Measurements from ENCODE around the gene KSR1. TPM values are rescaled to one million over a fixed set of nuclear protein-coding genes. Genes with fewer than 3 reads are reported as not detected.

The KSR1 gene
- total and polyA plus RNA-seq, 10 of the 15 experiments (the other 5 are each of a cell fraction or from before 2014, with no cell fraction given): 0.97 to 66.6 (median 22.9) TPM

GRCh38 chr17:27666831-27667560 lies 210.7 kb downstream of the KSR1 start:
- no peak overlapping the region for H2AFZ ChIP-seq (ENCODE audit: control insufficient read depth, low read depth, low read length)
- no peak for TF ChIP-seq MTA2 (IDR thresholded peaks at IDR 0.05; ENCODE audit: low read depth)
- no peak for TF ChIP-seq SMAD1 (IDR thresholded peaks at IDR 0.05; ENCODE audit: low read depth, partially characterized antibody)
- TF ChIP-seq SMAD5 (IDR thresholded peaks at IDR 0.05; ENCODE audit: low read depth): no peak
- no peak for TF ChIP-seq SUPT20H (IDR thresholded peaks at IDR 0.05; ENCODE audit: borderline replicate concordance, control insufficient read depth, low read depth, low read length)
- TF ChIP-seq RUNX3 (IDR thresholded peaks at IDR 0.05; ENCODE audit: low read length): no peak
- TF ChIP-seq, protein P1, sequence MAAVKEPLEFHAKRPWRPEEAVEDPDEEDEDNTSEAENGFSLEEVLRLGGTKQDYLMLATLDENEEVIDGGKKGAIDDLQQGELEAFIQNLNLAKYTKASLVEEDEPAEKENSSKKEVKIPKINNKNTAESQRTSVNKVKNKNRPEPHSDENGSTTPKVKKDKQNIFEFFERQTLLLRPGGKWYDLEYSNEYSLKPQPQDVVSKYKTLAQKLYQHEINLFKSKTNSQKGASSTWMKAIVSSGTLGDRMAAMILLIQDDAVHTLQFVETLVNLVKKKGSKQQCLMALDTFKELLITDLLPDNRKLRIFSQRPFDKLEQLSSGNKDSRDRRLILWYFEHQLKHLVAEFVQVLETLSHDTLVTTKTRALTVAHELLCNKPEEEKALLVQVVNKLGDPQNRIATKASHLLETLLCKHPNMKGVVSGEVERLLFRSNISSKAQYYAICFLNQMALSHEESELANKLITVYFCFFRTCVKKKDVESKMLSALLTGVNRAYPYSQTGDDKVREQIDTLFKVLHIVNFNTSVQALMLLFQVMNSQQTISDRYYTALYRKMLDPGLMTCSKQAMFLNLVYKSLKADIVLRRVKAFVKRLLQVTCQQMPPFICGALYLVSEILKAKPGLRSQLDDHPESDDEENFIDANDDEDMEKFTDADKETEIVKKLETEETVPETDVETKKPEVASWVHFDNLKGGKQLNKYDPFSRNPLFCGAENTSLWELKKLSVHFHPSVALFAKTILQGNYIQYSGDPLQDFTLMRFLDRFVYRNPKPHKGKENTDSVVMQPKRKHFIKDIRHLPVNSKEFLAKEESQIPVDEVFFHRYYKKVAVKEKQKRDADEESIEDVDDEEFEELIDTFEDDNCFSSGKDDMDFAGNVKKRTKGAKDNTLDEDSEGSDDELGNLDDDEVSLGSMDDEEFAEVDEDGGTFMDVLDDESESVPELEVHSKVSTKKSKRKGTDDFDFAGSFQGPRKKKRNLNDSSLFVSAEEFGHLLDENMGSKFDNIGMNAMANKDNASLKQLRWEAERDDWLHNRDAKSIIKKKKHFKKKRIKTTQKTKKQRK (IDR thresholded peaks at IDR 0.05; ENCODE audit: low read depth, low read length): no peak
- TF ChIP-seq ZNF217 (IDR thresholded peaks at IDR 0.05): no peak
- TF ChIP-seq POU2F2 (IDR thresholded peaks at IDR 0.05; ENCODE audit: borderline replicate concordance, low read depth, low read length): no peak
- no peak for TF ChIP-seq ESRRA (IDR thresholded peaks at IDR 0.05; ENCODE audit: low read length)
- TF ChIP-seq POLR2A (IDR thresholded peaks at IDR 0.05; ENCODE audit: low read depth, low read length): no peak
- no peak for TF ChIP-seq BCLAF1 (IDR thresholded peaks at IDR 0.05)
- TF ChIP-seq RCOR1 (conservative IDR thresholded peaks at IDR 0.05; ENCODE audit: low read depth, low read length): no peak
- TF ChIP-seq TAF1 (IDR thresholded peaks at IDR 0.05; ENCODE audit: borderline replicate concordance, low read depth, low read length): no peak
- TF ChIP-seq BMI1 (IDR thresholded peaks at IDR 0.05; ENCODE audit: borderline replicate concordance): no peak
- TF ChIP-seq MYC (IDR thresholded peaks at IDR 0.05; ENCODE audit: insufficient read depth, insufficient read length, insufficient replicate concordance, low read length, severe bottlenecking): no peak
- no peak for TF ChIP-seq SIX5 (IDR thresholded peaks at IDR 0.05; ENCODE audit: low read depth, low read length, severe bottlenecking)
- no peak for TF ChIP-seq TCF12 (IDR thresholded peaks at IDR 0.05; ENCODE audit: low read depth, low read length)
- no peak for TF ChIP-seq CBX3 (IDR thresholded peaks at IDR 0.05; ENCODE audit: borderline replicate concordance, low read depth)
- TF ChIP-seq ZNF384 (IDR thresholded peaks at IDR 0.05; ENCODE audit: borderline replicate concordance, low read depth, low read length): no peak
- no peak for TF ChIP-seq SPI1 (IDR thresholded peaks at IDR 0.05; ENCODE audit: borderline replicate concordance, insufficient read depth, low read depth, low read length)
- ATAC-seq (no peak), DNase-seq (ENCODE audit: low read depth, low spot score) (no peak), FAIRE-seq (no peak)
- H3K9ac ChIP-seq (ENCODE audit: control insufficient read depth, insufficient read depth, low read length): no peak overlapping the region
- in situ Hi-C loops (cut with MboI) (loop anchor here (10.0 kb wide), 1 partner anchor 78 kb away; no protein-coding TSS in a partner anchor), intact Hi-C loops (cut with micrococcal nuclease; ENCODE audit: unreplicated experiment) (no loop called here)
- WGBS (ENCODE audit: insufficient coverage, insufficient replicate concordance, low lambda C conversion rate, missing lambda C conversion rate): 22% methylated on average over 11 of the region's 11 CpGs
- no peaks in the 10 kb centered on the region for H3K4me1 ChIP-seq (ENCODE audit: control insufficient read depth, insufficient read depth, low read length)
- no peak overlapping the region for H3K4me3 ChIP-seq
- no peaks in the 10 kb centered on the region for H3K79me2 ChIP-seq (ENCODE audit: control insufficient read depth, insufficient read depth, low read length)
- H3K9me3 ChIP-seq (replicated peaks; ENCODE audit: control insufficient read depth, insufficient read depth, low read length): no peaks in the 10 kb centered on the region
- ChIA-PET POLR2A (no interaction called here), RAD21 (ENCODE audit: unreplicated experiment) (no interaction called here), CTCF (interaction anchor here (1.2 to 1.5 kb wide), 2 partner anchors 12 to 213 kb away, joined by 3 to 4 read pairs; no protein-coding TSS in a partner anchor), SMC1A (ENCODE audit: uncharacterized antibody, unreplicated experiment) (no interaction called here)
- no peaks in the 10 kb centered on the region for H4K20me1 ChIP-seq (ENCODE audit: control insufficient read depth, insufficient read depth)
- H3K27me3 ChIP-seq (replicated peaks in 1 of 2; ENCODE audit: control insufficient read depth in 2 of 2, insufficient read depth in 2 of 2, low read length in 1 of 2): no peaks in the 10 kb centered on the region; a peak in 3 of 4 replicates
- H3K27ac ChIP-seq (ENCODE audit: control insufficient read depth, insufficient read depth): no peak overlapping the region
- BruUV-seq (replicated peaks): no TSS peak
- H3K36me3 ChIP-seq (ENCODE audit: control insufficient read depth in 2 of 2, insufficient read depth in 2 of 2, low read length in 1 of 2): no peaks in the 10 kb centered on the region
- no peak overlapping the region for H3K4me2 ChIP-seq (ENCODE audit: control insufficient read depth, insufficient read depth)

Data from GM12878 (cell line).